Measurements from ENCODE around the gene MUSTN1.

Gene MUSTN1

GRCh38 chr3:52811452-52812011 is 23.3 kb downstream of the MUSTN1 start:
- no peaks in the 10 kb centered on the region for H3K36me3 Mint-ChIP-seq (ENCODE audit: low read depth)
- DNase-seq (no peak), ATAC-seq (no peak)
- no peak overlapping the region for H3K27ac Mint-ChIP-seq
- H3K27me3 Mint-ChIP-seq: no peaks in the 10 kb centered on the region
- H3K4me1 Mint-ChIP-seq: no peaks in the 10 kb centered on the region
- H3K9me3 Mint-ChIP-seq: no peaks in the 10 kb centered on the region
- no peak overlapping the region for H3K4me3 Mint-ChIP-seq

- Mint-ChIP-seq H3K4me3 (no peak overlapping the region), H3K27ac (no peak overlapping the region), H3K27me3 (no peaks in the 10 kb centered on the region), H3K36me3 (ENCODE audit: low read depth) (no peaks in the 10 kb centered on the region), H3K4me1 (no peaks in the 10 kb centered on the region), H3K9me3 (no peaks in the 10 kb centered on the region)
- ATAC-seq: no peak
- DNase-seq: no peak
Observed at GRCh38 chr3:52810923-52811322, 23.9 kb downstream of the MUSTN1 start.

GRCh38 chr3:52809662-52810377 is 25.0 kb downstream of the MUSTN1 start:
- no peak overlapping the region for H3K4me3 Mint-ChIP-seq
- H3K27ac Mint-ChIP-seq: no peak overlapping the region
- H3K36me3 Mint-ChIP-seq (ENCODE audit: low read depth): no peaks in the 10 kb centered on the region
- no peaks in the 10 kb centered on the region for H3K9me3 Mint-ChIP-seq
- no peaks in the 10 kb centered on the region for H3K27me3 Mint-ChIP-seq
- ATAC-seq (no peak), DNase-seq (no peak)
- no peaks in the 10 kb centered on the region for H3K4me1 Mint-ChIP-seq

- no peak overlapping the region for H3K4me3 Mint-ChIP-seq
- H3K27me3 Mint-ChIP-seq: no peaks in the 10 kb centered on the region
- no peaks in the 10 kb centered on the region for H3K36me3 Mint-ChIP-seq (ENCODE audit: low read depth)
- no peaks in the 10 kb centered on the region for H3K4me1 Mint-ChIP-seq
- no peaks in the 10 kb centered on the region for H3K9me3 Mint-ChIP-seq
- no peak overlapping the region for H3K27ac Mint-ChIP-seq
- no peak for DNase-seq
- ATAC-seq: no peak
Observed at GRCh38 chr3:52809149-52809548, 25.7 kb downstream of the MUSTN1 start.

GRCh38 chr3:52805270-52806039 is 29.4 kb downstream of the MUSTN1 start:
- H3K36me3 Mint-ChIP-seq (ENCODE audit: low read depth): no peaks in the 10 kb centered on the region
- no peak overlapping the region for H3K4me3 Mint-ChIP-seq
- H3K4me1 Mint-ChIP-seq: no peaks in the 10 kb centered on the region
- H3K9me3 Mint-ChIP-seq: no peaks in the 10 kb centered on the region
- no peaks in the 10 kb centered on the region for H3K27me3 Mint-ChIP-seq
- H3K27ac Mint-ChIP-seq: no peak overlapping the region
- DNase-seq (no peak), ATAC-seq (no peak)

- ATAC-seq (no peak), DNase-seq (no peak)
- Mint-ChIP-seq H3K36me3 (ENCODE audit: low read depth) (no peaks in the 10 kb centered on the region), H3K4me3 (no peak overlapping the region), H3K27me3 (no peaks in the 10 kb centered on the region), H3K4me1 (no peaks in the 10 kb centered on the region), H3K27ac (no peak overlapping the region), H3K9me3 (no peaks in the 10 kb centered on the region)
Observed at GRCh38 chr3:52801839-52802238, 33.0 kb downstream of the MUSTN1 start.

GRCh38 chr3:52800079-52800478 is 34.7 kb downstream of the MUSTN1 start:
- Mint-ChIP-seq H3K9me3 (no peaks in the 10 kb centered on the region), H3K27ac (no peak overlapping the region)
- DNase-seq: no peak

GRCh38 chr3:52798978-52799476 is 35.8 kb downstream of the MUSTN1 start:
- peak; percentile 25 for DNase-seq
- H3K4me3 Mint-ChIP-seq: no peak overlapping the region
- no peaks in the 10 kb centered on the region for H3K4me1 Mint-ChIP-seq
- H3K36me3 Mint-ChIP-seq (ENCODE audit: low read depth): no peaks in the 10 kb centered on the region
- no peak overlapping the region for H3K27ac Mint-ChIP-seq
- no peaks in the 10 kb centered on the region for H3K9me3 Mint-ChIP-seq
- no peak for ATAC-seq
- H3K27me3 Mint-ChIP-seq: no peaks in the 10 kb centered on the region

More at GRCh38 chr3:52800079-52800478, 34.7 kb downstream of the MUSTN1 start:
- Mint-ChIP-seq H3K4me1 (no peaks in the 10 kb centered on the region), H3K36me3 (ENCODE audit: low read depth) (no peaks in the 10 kb centered on the region), H3K4me3 (no peak overlapping the region), H3K27me3 (no peaks in the 10 kb centered on the region)
- ATAC-seq: no peak

GRCh38 chr3:52798376-52798977 is 36.3 kb downstream of the MUSTN1 start:
- no peak overlapping the region for H3K4me3 Mint-ChIP-seq
- H3K36me3 Mint-ChIP-seq (ENCODE audit: low read depth): no peaks in the 10 kb centered on the region
- no peaks in the 10 kb centered on the region for H3K4me1 Mint-ChIP-seq
- no peaks in the 10 kb centered on the region for H3K9me3 Mint-ChIP-seq
- H3K27me3 Mint-ChIP-seq: no peaks in the 10 kb centered on the region
- H3K27ac Mint-ChIP-seq: no peak overlapping the region
- ATAC-seq (no peak), DNase-seq (no peak)

GRCh38 chr3:52796411-52796810 is 38.4 kb downstream of the MUSTN1 start:
- Mint-ChIP-seq H3K27ac (no peak overlapping the region), H3K4me3 (no peak overlapping the region), H3K27me3 (no peaks in the 10 kb centered on the region), H3K9me3 (no peaks in the 10 kb centered on the region), H3K4me1 (no peaks in the 10 kb centered on the region), H3K36me3 (ENCODE audit: low read depth) (no peaks in the 10 kb centered on the region)
- no peak for DNase-seq
- ATAC-seq: no peak

GRCh38 chr3:52795298-52795900 is 39.4 kb downstream of the MUSTN1 start:
- no peak overlapping the region for H3K27ac Mint-ChIP-seq
- H3K9me3 Mint-ChIP-seq: no peaks in the 10 kb centered on the region
- no peaks in the 10 kb centered on the region for H3K36me3 Mint-ChIP-seq (ENCODE audit: low read depth)
- H3K4me1 Mint-ChIP-seq: no peaks in the 10 kb centered on the region
- DNase-seq (no peak), ATAC-seq (no peak)
- no peak overlapping the region for H3K4me3 Mint-ChIP-seq
- no peaks in the 10 kb centered on the region for H3K27me3 Mint-ChIP-seq

- no peak within 1 kb of the TSS for H3K4me3 Mint-ChIP-seq
- H3K27me3 Mint-ChIP-seq: no peaks in the 10 kb centered on the region
- H3K9me3 Mint-ChIP-seq: no peaks in the 10 kb centered on the region
- H3K27ac Mint-ChIP-seq: no peak within 1 kb of the TSS
- H3K4me1 Mint-ChIP-seq: no peaks in the 10 kb centered on the region
- H3K36me3 Mint-ChIP-seq (ENCODE audit: low read depth): no peaks in the 10 kb centered on the region
- DNase-seq (no peak), ATAC-seq (no peak)
Observed at GRCh38 chr3:52794612-52795099, 40.2 kb downstream of the MUSTN1 start, which contains the start of gene ITIH3. ITIH3 (plus strand) TSS chr3:52794796; CDS start chr3:52794804, 8 bp downstream.

GRCh38 chr3:52793702-52794611 is 40.9 kb downstream of the MUSTN1 start:
- no peaks in the 10 kb centered on the region for H3K36me3 Mint-ChIP-seq (ENCODE audit: low read depth)
- DNase-seq (no peak), ATAC-seq (no peak)
- H3K9me3 Mint-ChIP-seq: no peaks in the 10 kb centered on the region
- no peaks in the 10 kb centered on the region for H3K27me3 Mint-ChIP-seq
- H3K27ac Mint-ChIP-seq: no peak overlapping the region
- H3K4me1 Mint-ChIP-seq: no peaks in the 10 kb centered on the region
- no peak overlapping the region for H3K4me3 Mint-ChIP-seq

All from activated naive CD8-positive, alpha-beta T cell treated with anti-CD3 and anti-CD28 coated beads, Interleukin-2, amount 50 U/mL, for 24 hours (primary cell).